Measurements from ENCODE around the gene SMIM21.

Gene SMIM21

DNA sequence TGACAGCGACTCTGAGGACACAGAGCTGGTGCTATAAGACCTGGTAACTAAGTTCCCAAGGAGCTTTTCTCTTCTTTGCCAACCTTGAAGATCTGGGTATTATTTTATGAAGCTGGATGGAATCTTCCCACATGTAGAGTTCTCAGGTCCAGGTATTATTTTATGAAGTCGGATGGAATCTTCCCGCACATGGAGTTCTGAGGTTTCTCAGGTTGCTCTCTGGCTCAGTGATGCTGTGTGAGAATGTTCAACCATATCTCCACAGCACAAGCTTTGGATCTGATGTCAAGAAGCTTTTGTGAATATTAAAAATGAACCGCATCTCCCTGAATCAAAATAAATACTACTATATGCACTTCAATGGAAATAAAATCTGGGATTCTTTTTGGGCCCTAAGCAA, at the start of gene SMIM21:
SMIM21 (minus strand) TSS at position 101 of the 400 bp plus-strand sequence. CDS start 140 bp downstream, outside the sequence.
- DNase-seq (ENCODE audit: low read depth): no peak

DNA sequence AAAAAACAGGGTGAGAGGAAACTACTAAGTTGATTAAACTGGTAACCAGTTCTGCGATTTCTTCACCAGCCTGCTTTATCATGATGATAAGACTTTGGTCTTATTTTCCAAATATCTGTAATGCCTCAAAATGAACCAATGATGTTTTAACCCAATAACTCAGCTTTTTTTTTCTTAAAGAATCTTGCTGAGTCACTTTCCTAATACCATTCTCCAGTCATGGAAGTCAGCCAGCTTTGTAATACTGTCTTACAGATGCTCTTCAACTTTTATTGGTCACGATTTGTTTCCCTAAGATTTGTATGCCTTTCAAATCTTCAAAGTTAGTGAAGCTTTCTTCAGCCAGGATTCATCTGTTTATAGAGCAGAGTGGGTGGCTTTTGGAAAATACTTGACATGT, 47.7 kb upstream of the SMIM21 start:
- no peak for DNase-seq (ENCODE audit: low read depth)

DNA sequence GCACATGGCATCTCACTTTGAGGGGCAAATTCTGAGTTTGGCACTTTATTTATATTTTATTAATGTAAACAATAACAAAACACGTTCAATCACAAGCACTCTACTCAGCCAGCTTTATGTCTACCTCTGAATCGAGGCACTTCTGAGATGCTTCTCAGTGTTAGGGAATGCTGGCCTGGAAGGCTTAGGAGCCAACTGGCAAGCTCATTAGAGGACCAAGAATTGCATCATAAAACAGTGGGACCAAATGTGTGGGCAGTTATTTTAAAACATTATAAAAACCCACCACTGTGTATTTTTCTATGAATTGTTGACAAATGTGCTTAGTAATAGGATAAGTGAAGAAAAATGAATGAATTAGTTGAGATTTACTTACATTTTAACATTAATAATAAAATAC, 46.8 kb upstream of the SMIM21 start:
- DNase-seq (ENCODE audit: low read depth): no peak

DNA sequence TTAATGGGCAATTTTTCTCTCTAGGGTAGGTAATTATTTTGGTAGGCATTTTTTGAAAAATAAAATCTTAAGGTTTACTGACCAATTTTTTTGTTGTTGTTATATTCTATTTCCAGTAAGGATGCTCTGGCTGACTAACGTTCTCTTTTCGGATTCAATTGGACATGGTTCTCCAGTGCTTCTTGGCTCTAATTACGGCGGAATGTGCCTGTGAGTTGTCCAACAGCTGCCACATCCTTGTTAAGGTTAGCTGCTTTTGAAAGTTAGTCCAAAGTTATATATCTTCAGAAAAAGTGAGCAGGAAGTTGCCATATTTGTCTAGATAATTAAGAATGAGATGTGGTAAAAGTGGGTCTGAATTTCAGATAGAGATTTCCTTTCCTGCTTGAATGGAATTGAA, 45.8 kb upstream of the SMIM21 start:
- DNase-seq (ENCODE audit: low read depth): no peak

DNA sequence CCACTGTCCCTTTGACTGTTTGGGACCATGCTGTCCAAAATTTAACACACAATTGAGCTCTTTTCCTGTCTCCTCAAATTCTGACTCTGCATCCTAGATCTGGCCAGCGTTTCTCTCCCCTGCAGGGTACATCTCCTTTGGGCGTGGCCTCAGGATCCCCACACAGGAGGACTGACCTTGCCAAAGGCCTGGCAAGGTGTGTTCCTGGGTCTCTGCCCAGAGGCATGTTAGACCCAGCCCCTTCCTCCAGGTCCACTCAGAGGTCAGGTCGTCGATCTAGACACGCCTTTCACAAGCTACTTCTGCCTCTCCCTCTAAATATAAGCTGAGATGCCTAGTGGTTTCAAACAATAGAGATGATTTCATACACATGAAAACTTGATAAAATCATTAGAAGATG, 45.4 kb upstream of the SMIM21 start:
- no peak for DNase-seq (ENCODE audit: low read depth)

DNA sequence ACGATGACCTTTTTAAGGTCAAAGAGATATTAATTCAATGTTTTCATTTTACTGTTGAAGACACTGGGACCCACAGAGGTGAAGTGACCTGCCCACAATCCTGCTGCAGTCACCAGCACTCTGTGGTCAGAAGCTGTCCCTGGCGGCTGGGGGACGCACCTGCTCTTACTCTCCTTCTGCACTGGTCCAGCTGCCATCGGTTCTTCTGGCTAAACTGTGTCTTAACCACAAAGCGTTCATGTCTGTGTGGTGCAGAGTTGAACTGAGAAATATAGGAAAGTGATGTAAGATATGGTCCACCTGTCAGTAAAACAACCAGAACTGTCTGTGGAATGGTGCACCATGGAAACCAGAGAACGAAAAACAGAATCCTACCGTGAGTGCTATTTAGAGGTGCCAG, 44.9 kb upstream of the SMIM21 start:
- no peak for DNase-seq (ENCODE audit: low read depth)

DNA sequence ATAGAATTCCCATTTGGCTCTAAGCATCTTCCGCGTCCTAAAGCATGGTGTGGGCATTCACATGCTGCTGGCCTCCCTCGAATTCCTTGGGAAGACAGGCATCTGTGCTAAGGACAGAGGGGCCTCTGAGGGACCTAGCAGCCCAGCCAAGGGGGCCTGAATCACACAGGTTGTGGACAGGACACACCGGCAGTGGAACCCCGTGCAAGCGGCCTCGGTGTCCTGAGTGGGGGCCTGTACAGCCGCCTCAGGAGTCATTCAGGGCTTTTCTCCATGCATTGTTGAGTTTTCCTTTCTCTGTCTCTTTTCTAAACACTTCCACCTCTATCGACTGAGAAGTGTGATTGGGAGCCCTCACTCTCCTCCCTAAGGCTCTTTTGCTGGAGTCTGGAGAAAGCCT, 44.3 kb upstream of the SMIM21 start:
- no peak for DNase-seq (ENCODE audit: low read depth)

DNA sequence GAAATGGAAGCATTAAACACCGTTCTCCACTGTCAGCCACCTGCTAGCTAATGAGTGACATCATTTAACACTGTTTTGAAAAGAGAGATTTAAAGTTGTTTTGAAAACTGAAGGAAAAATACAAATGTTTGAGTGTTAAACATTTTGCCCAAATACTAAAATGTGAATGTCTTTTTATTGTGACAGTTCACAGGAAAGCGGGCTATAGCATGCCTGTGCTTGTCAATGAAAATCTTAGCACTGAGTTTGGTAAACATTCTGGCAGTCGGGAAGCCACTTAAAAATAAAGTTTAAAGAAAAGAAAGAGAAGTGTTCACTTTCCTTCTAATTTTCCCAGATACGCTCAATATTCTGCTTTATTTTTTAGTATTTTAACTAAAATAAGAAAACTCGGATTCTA, 40.3 kb upstream of the SMIM21 start:
- no peak for DNase-seq (ENCODE audit: low read depth)

DNA sequence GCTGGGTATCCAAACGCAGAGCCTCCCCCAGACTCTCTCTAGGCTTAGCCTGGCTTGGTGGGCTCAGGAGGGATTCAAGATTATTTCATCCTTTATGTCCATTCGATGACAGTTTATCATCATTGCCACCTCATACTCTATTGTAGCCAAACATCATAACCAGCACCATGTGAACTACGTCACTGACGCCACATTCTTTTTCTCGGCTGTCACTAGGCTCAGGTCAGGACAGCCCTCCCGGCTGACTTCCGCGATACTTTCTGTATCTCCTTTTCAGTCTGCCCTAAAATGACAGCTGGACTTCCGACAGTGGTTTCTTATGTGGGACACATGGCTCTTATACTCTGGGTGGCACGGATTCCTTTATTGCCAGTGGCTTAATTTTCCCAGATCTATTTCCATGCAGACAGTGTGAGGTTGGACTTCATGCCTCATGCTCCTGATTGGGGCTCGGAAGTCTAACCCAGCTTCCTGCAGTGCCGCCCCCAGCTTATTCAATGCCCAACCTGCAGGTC, 39.8 kb upstream of the SMIM21 start:
- DNase-seq (ENCODE audit: low read depth): no peak

DNA sequence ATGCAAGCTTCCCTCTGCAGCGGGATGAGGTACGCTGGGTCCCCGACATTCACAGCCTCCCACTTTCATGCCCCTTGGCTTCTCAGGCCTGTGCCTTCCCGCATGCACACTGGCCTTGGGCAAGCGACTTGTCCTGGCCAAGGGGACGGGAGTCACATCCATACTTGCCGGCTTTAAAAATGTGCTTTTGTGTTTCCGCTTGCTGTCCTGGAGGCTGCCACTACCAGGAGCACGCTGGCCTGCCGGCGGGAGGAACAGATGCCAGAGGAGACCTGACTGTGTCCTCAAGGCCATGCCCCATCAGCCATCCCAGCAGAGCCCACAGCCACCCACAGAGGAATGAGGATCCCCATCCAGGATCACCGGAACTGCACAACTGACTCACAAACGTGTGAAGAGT, 36.9 kb upstream of the SMIM21 start:
- no peak for DNase-seq (ENCODE audit: low read depth)

DNA sequence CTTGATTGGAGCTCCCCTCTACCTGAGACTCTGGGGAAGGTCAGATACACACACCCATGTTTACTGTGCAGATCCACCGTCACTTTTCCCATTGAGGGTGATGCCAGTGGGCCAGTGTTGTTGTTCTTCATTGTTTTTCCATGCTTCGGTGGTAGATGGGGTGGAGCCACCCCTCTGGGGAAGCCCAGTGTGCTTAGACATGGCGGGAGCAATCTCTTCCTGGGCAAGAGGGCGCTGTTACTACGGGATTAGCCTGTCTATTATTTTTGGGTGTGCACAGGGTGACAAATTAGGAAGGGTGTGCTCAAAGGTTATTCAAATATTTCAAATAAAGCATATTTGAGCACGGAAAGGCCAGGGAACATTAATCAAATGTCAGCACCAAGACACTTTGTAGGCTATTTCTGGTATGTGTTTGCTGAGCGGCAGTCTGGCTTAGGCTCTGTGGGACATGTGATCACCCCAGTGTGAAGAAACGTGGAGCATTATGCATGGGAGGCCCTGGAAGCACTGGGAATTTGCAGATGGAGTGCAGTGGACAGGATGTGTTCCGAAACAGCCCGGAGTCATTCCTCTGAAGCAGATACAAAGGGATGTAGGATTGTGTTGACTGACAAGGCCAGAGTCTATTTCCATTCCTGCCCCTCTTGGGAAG, 34.8 kb upstream of the SMIM21 start:
- DNase-seq (ENCODE audit: low read depth): no peak

DNA sequence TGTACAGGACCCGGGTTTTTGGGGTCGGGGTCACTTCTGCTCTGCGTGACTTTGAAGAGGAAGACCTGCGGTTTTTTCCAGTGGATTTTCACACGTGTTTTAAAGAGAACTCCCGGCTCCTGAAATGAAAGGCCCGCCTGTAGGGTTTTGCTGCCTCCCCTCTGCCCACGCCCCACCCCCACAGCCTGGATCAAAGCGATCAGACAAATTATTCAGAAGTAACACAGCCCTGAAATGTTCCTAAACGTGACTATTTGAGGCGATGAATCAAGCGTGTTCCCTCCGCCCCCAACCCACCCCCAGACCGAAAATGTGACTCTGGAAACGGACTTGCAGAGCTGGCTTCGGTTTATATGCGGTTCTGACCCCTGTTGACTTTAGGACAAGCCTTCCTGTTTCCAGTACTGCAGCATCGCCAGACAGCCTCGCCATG, 28.7 kb upstream of the SMIM21 start:
- DNase-seq (ENCODE audit: low read depth): no peak

DNA sequence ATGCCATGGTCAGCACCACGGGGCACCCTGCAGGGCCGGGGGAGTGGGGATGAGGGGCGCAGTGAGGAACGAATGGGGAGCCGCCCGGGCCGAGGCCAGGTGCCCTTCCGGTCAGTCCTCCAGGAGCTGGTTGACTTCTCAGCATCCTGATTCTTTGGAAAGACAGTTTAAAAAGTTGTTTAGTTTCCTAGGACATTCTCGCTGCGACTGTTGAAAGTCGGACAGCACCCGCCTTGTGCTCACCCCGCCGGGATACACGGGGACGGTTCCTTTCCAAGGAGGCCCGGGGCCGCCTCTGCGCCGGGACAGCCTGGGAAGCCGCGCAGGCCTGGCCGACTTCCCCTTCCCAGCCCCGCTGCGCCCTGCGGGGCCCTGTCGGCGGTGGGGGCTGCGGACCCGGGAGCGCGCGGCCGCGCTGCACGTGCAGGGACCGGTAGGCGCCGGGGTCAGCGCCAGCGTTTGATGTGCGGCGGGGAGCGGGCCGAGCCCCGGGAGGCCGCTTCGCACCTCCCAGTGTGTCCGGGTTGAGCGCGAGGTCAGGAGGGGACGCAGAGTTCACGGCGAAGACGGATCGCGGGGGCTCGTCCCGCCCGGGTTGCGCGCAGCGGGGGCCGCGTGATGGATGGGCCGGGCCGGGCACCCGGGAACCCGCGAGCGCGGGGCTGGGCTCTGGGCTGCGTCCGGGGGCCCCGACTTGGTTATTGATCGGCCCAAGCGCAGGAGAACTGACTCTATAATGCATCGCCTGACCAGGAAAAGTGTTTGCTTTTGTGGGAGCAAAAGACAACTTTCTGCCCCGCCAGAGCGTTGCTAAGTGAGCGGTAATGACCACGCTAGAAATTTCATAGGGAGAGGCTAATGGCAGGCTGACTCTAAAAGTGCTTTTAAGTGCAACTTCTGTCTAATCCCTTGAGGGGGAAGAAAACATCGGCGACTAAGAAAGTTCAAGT, 28.0 kb upstream of the SMIM21 start:
- DNase-seq (ENCODE audit: low read depth): no peak

DNA sequence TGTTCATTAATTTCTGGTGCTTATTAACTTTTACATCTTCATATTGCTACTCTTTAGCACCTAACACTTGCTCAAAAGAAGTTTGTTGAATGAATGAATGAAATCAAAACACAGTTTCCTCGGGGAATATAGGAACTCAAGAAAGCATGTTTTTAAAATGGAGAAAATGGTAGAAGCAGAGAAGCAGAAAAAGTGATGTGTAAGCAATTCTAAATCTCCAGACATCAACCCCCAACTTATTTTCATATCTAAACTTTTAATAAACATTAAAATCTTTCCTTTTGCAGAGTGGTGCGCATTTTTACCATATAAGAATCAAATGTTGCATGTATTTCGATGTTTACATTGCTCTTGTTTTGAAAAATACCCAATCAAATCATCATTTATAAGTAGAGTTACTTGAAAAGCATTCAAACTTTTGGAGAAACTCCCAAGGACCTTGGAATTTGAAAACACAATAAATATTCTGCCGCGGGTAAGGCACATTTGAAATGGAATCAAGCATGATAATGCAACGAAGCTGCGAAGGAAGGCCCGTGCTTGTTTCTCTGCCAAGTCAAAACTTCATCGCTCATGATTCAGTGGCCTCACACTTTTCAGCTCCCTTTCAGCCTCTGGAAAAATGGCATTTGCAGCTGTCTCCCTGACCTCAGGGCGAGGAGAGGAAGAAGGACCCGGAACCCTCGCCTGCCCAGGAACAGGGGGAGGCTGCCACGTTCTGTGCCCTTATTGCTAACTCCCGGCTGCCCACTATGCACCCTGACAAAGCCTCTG, 26.7 kb upstream of the SMIM21 start:
- no peak for DNase-seq (ENCODE audit: low read depth)

DNA sequence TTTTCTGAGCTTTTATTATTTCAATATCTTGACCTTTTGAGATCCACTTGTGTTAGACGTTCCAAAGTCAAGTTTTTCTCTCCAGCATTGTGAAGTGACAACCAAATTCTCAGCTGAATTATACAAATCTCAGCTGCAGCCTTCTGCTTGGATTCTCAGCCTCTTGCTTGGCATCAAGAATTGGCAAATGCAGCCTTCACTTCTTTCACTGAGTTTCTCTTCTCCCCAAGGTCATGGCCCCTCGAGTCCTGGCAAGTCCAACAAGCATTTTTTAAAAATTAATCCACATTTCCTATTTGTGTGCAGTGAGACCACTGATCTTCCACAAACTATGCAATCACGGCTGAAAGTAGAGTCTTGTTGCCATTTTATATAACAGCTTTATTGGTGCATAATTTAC, 23.4 kb upstream of the SMIM21 start:
- no peak for DNase-seq (ENCODE audit: low read depth)

DNA sequence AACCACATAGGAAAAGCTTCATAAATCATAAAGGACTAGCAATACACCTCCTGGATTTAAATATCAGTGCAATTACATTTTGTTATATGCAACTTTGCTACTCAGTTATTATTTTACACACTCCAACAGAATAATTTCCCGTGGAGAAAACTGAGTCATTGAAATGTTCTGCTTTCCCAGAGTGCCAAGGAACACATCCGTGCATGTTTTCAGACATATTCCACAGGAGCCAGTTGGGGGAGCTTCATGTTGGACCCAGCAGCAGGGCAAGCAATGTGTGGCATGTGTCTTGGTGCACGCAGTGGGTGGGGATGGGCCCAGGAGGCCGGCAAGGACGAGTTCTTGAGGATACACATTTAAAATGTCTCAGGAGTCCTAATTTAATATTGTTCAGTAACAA, 14.4 kb upstream of the SMIM21 start:
- DNase-seq (ENCODE audit: low read depth): no peak

DNA sequence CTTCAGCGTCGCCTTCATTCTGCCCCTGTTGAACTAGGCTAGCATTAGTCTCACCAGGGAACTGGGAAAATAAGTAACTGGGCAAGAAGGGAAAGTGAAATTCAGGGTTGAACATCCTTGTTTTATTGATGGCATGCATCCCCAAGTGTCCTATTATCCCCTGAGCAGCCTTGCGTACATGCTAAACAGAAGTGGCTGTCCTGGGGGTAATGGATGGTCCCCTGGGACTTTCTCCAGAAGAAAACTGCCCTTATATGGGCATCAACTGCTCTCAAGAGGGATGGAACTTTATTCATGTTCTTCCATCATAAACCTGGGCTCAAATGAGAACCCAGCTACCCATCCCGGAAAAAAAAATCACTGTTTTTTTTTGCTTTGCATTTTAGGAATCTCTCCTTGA, 11.8 kb upstream of the SMIM21 start:
- no peak for DNase-seq (ENCODE audit: low read depth)

DNA sequence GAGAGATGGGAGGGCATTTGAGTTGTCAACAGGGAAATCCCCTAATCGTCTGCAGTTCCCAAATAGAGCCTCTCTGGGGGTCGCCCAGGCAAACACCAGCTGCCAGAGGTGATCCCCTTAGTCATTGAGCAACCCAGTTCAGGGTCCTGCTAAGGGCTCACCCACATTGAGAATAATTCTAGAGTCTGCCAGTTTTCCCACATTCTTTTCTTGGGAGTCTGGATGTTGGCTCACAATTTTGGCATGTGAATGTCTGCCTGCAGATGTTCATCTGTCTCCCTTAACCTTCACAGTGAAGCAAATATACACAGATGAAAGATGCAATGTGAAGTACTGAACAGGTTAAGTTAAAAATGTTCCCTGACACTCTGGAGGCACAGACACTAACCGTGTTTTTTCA, 11.4 kb upstream of the SMIM21 start:
- no peak for DNase-seq (ENCODE audit: low read depth)

DNA sequence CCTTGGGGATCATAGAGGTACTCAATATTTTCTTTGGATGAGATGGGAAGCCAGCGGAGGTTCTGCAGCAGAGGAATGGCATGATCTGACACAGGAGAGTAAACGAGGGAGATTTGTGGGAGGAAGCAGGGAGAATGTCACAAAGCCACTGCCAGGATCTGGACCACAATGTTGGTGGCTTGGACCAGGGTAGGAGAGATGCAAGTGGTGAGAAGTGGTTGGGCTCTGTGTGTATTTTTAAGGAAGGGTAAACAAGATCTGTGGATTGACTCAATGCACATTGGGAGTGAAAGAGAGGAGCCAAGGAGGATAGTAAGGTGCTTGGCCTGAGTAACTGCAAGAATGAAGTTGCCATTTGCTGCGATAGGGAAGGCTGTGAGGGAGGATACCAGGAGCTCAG, 10.5 kb upstream of the SMIM21 start:
- DNase-seq (ENCODE audit: low read depth): no peak

DNA sequence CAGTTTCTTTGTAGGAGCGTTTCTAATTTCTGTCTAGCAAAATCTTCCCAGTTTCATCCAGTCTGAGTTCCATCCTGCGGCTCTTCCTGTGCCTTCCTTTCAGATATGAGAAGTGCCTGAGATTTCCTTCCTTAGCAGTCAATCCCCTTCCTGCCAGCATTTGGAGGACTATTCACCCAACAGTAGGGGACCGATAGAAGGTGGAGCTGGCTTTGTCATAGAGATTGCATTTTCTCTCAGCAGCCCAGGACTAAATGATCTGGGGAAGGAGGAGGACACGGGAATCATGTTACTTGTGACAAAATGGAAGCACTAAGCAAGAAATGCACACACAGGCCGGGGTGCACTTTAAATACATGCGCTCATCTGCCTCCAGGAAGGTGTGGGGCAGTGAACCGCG, 5.6 kb upstream of the SMIM21 start:
- no peak for DNase-seq (ENCODE audit: low read depth)

DNA sequence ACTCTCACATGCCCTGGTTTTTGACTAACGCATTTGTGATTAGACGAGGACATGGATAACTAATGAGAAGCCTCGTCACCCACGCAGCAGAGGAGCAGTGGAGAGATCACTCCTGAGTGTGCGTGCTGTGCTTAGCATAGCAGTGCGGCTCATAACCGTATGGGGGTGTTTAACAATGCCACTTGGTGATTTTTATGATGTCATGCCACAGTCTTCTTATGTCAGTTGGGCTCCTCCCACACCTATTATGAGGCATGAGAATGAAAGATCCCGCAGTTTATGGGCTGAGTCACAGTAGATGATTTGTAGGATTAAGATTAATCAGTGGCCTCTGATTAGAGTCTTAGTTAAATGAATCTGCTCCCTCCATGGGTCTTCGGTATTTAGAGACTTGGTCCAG, 2.5 kb upstream of the SMIM21 start:
- no peak for DNase-seq (ENCODE audit: low read depth)

DNA sequence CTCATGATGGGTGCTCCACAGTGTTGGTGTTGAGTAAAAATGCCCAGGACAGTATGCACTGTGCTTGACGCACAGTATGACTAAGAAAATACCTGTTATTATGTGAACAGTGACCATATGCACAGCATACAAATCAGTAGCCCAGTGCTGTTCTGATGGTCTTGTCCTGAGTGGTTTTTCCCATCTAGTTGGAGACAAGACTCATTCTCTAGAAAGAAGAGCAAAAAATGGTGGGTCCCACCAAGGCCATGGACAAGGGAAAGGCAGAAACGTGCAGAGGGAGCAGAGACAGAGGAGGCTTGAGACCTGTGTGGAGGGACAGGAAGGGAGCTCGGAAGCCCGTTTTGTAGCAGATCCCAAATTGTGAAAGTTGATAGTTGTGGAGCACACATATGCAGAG, 987 bp upstream of the SMIM21 start:
- no peak for DNase-seq (ENCODE audit: low read depth)

Data from stimulated activated CD8-positive, alpha-beta memory T cell treated with anti-CD3 and anti-CD28 coated beads, Interleukin-15, amount 100 ng/mL, for 24 hours (primary cell).